IMR-90 (cell line): ENCODE measurements around the gene ADAP1.

Experiments
- POLR2A ChIP-seq: IDR thresholded peaks from 2 replicates; pipeline ENCODE4 v1.6.1; 2012; ENCODE audit warnings: mild to moderate bottlenecking, low read depth, low read length
- RCOR1 ChIP-seq: IDR thresholded peaks from 2 replicates; pipeline ENCODE4 v1.6.1; 2012; ENCODE audit warnings: mild to moderate bottlenecking, low read length, improper control_type of control experiment; ENCODE audit not compliant: insufficient replicate concordance
- RFX5 ChIP-seq: IDR thresholded peaks from 2 replicates; pipeline ENCODE4 v1.8.0; 2012; ENCODE audit warnings: low read depth, mild to moderate bottlenecking, low read length, moderate library complexity
- TF ChIP-seq, protein P1 (sequence below): conservative IDR thresholded peaks from 2 replicates; pipeline ENCODE4 v1.5.1; 2012; ENCODE audit warnings: mild to moderate bottlenecking, low read depth, low read length, improper control_type of control experiment

GRCh38 chr7:932651-932975 is 21.9 kb downstream of the ADAP1 start:
- TF ChIP-seq POLR2A = no peak
- TF ChIP-seq, protein P1, sequence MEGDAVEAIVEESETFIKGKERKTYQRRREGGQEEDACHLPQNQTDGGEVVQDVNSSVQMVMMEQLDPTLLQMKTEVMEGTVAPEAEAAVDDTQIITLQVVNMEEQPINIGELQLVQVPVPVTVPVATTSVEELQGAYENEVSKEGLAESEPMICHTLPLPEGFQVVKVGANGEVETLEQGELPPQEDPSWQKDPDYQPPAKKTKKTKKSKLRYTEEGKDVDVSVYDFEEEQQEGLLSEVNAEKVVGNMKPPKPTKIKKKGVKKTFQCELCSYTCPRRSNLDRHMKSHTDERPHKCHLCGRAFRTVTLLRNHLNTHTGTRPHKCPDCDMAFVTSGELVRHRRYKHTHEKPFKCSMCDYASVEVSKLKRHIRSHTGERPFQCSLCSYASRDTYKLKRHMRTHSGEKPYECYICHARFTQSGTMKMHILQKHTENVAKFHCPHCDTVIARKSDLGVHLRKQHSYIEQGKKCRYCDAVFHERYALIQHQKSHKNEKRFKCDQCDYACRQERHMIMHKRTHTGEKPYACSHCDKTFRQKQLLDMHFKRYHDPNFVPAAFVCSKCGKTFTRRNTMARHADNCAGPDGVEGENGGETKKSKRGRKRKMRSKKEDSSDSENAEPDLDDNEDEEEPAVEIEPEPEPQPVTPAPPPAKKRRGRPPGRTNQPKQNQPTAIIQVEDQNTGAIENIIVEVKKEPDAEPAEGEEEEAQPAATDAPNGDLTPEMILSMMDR = no peak
- TF ChIP-seq RCOR1 = no peak
- TF ChIP-seq RFX5 = no peak
